ENCODE measurements around the gene CD6. TPM values are rescaled to one million over a fixed set of nuclear protein-coding genes. Genes with fewer than 3 reads are reported as not detected.

The CD6 gene
- total RNA-seq, 1 experiment from 2014 or later, result 1.4 TPM

GRCh38 chr11:60982184-60982583 lies 10.7 kb downstream of the CD6 start:
- H3K9me2 ChIP-seq (ENCODE audit: insufficient read depth), result no peaks in the 10 kb centered on the region
- no peaks in the 10 kb centered on the region for H3K36me3 ChIP-seq (ENCODE audit: control insufficient read depth in 1 of 2, insufficient read depth in 2 of 2, low read length in 2 of 2)
- no peak overlapping the region for H3K4me2 ChIP-seq (ENCODE audit: low read length)
- ChIA-PET POLR2A (no interaction called here), CTCF (interaction anchor here (1.1 kb wide), 1 partner anchor 12 kb away, joined by 3 read pairs; no protein-coding TSS in a partner anchor), RAD21 (ENCODE audit: low non-redundant PET in 1 of 2, low total read pairs in 2 of 2, uncharacterized antibody in 2 of 2, unreplicated experiment in 2 of 2) (no interaction called here)
- no peak overlapping the region for H2AFZ ChIP-seq (ENCODE audit: low read depth, low read length, poor library complexity, severe bottlenecking)
- peaks cover 3 to 9% of the 10 kb centered on the region in 2 experiments; a peak in 3 of 4 replicates for H3K4me1 ChIP-seq (ENCODE audit: control insufficient read depth in 1 of 2, insufficient read depth in 2 of 2, low read length in 2 of 2)
- no peak overlapping the region for H3K27ac ChIP-seq (ENCODE audit: low read depth, low read length)
- H3K4me3 ChIP-seq (replicated peaks in 1 of 2; ENCODE audit: low read depth in 1 of 2, low read length in 2 of 2), result no peak overlapping the region
- TF ChIP-seq TCF7L2 (IDR thresholded peaks at IDR 0.05; ENCODE audit: borderline replicate concordance, extremely low read depth, insufficient read depth, insufficient read length) (no peak), EGR1 (IDR thresholded peaks at IDR 0.05; ENCODE audit: low read depth) (no peak), REST (IDR thresholded peaks at IDR 0.05; ENCODE audit: low read depth) (no peak), CTCF (IDR thresholded peaks at IDR 0.05 in 2 of 3, conservative IDR thresholded peaks at IDR 0.05 in 1 of 3; ENCODE audit: borderline replicate concordance in 1 of 3, insufficient read depth in 1 of 3, low read depth in 2 of 3, low read length in 2 of 3) (no peak), EZH2 (IDR thresholded peaks at IDR 0.05) (no peak), FOSL1 (IDR thresholded peaks at IDR 0.05; ENCODE audit: low read depth) (no peak), ZNF274 (IDR thresholded peaks at IDR 0.05; ENCODE audit: low read depth, low read length) (no peak), POLR2AphosphoS5 (IDR thresholded peaks at IDR 0.05; ENCODE audit: low read depth, low read length) (no peak), RAD21 (IDR thresholded peaks at IDR 0.05; ENCODE audit: low read depth) (no peak), ELF1 (IDR thresholded peaks at IDR 0.05; ENCODE audit: borderline replicate concordance, low read depth) (no peak), CEBPB (IDR thresholded peaks at IDR 0.05; ENCODE audit: low read depth) (no peak), JUND (IDR thresholded peaks at IDR 0.05) (no peak), CBX3 (IDR thresholded peaks at IDR 0.05; ENCODE audit: low read depth) (no peak), SP1 (IDR thresholded peaks at IDR 0.05; ENCODE audit: low read depth) (no peak)
- H3K9ac ChIP-seq (ENCODE audit: low read length), result no peak overlapping the region
- DNase-seq (ENCODE audit: low read depth, low spot score), result no peak
- H4K20me1 ChIP-seq (ENCODE audit: insufficient read depth), result no peaks in the 10 kb centered on the region
- BruUV-seq (replicated peaks), result no TSS peak
- no peaks in the 10 kb centered on the region for H3K79me2 ChIP-seq (ENCODE audit: insufficient read depth, low read length)
- no peak for ATAC-seq
- no peaks in the 10 kb centered on the region for H3K9me3 ChIP-seq (ENCODE audit: control insufficient read depth in 1 of 2, insufficient read depth in 1 of 2, low read depth in 1 of 2, low read length in 2 of 2)
- H3K27me3 ChIP-seq (ENCODE audit: insufficient read depth, low read length), result no peaks in the 10 kb centered on the region; the same call in 1 of the 2 replicates
- intact Hi-C loops (cut with micrococcal nuclease), result no loop called here

All from HCT116 (cell line).